WTC11 (cell line): ENCODE data around the gene NAT8L.

Source experiments
- ATF3 ChIP-seq: sonication (generic); formaldehyde crosslinking; conservative IDR thresholded peaks from 2 replicates; pipeline ENCODE4 v1.8.1; 2022; ENCODE audit warnings: mild to moderate bottlenecking, missing genetic modification reagents
- CTCF ChIP-seq: fragments of 200-600 bp; IDR thresholded peaks from 2 replicates; pipeline ENCODE4 v1.8.0; 2022; ENCODE audit warnings: antibody characterized with exemption
- ETV6 ChIP-seq: sonication (generic); formaldehyde crosslinking; IDR thresholded peaks from 2 replicates; pipeline ENCODE4 v1.8.1; 2022; ENCODE audit warnings: mild to moderate bottlenecking, missing genetic modification reagents
- JUN ChIP-seq: sonication (generic); formaldehyde crosslinking; IDR thresholded peaks from 2 replicates; pipeline ENCODE4 v1.8.0; 2023; ENCODE audit warnings: mild to moderate bottlenecking, missing genetic modification reagents
- MXD4 ChIP-seq: fragments of 250-450 bp; sonication (Bioruptor Pico); IDR thresholded peaks from 2 replicates; pipeline ENCODE4 v1.8.0; 2021; ENCODE audit warnings: mild to moderate bottlenecking, moderate library complexity, borderline replicate concordance
- MYBL2 ChIP-seq: sonication (generic); formaldehyde crosslinking; IDR thresholded peaks from 2 replicates; pipeline ENCODE4 v1.8.1; 2023; ENCODE audit warnings: mild to moderate bottlenecking, moderate library complexity, missing genetic modification reagents
- NR2C2 ChIP-seq: sonication (generic); formaldehyde crosslinking; IDR thresholded peaks from 2 replicates; pipeline ENCODE4 v1.8.0; 2022; ENCODE audit warnings: mild to moderate bottlenecking, missing genetic modification reagents
- PRDM15 ChIP-seq: sonication (generic); formaldehyde crosslinking; IDR thresholded peaks from 2 replicates; pipeline ENCODE4 v1.8.0; 2022; ENCODE audit warnings: missing genetic modification reagents
- SOX15 ChIP-seq: fragments of 250-450 bp; sonication (Bioruptor Pico); IDR thresholded peaks from 2 replicates; pipeline ENCODE4 v1.9.0; 2021; ENCODE audit warnings: mild to moderate bottlenecking
- SP1 ChIP-seq: sonication (generic); formaldehyde crosslinking; conservative IDR thresholded peaks from 2 replicates; pipeline ENCODE4 v1.8.1; 2022; ENCODE audit warnings: missing genetic modification reagents
- USF1 ChIP-seq: sonication (generic); formaldehyde crosslinking; IDR thresholded peaks from 2 replicates; pipeline ENCODE4 v1.8.0; 2022; ENCODE audit warnings: mild to moderate bottlenecking, missing genetic modification reagents
- USF2 ChIP-seq: sonication (generic); formaldehyde crosslinking; IDR thresholded peaks from 2 replicates; pipeline ENCODE4 v1.8.1; 2023; ENCODE audit warnings: mild to moderate bottlenecking, missing genetic modification reagents, moderate library complexity
- ZNF121 ChIP-seq: sonication (generic); formaldehyde crosslinking; IDR thresholded peaks from 2 replicates; pipeline ENCODE4 v1.8.0; 2023; ENCODE audit warnings: missing genetic modification reagents

GRCh38 chr4:2076908-2077536, 17.9 kb downstream of the NAT8L start:
- TF ChIP-seq SP1 (no peak), MXD4 (no peak), PRDM15 (no peak), SOX15 (CRISPR knock-in tag) (no peak), MYBL2 (CRISPR knock-in tag) (no peak), CTCF (no peak), ATF3 (CRISPR knock-in tag) (no peak), USF1 (CRISPR knock-in tag) (no peak), NR2C2 (CRISPR knock-in tag) (no peak), ETV6 (no peak), ZNF121 (CRISPR knock-in tag) (no peak), JUN (no peak), USF2 (no peak)
